Measurements from ENCODE around the gene KLHL8.

The KLHL8 gene

GRCh38 chr4:87132035-87132434 lies 88.4 kb downstream of the KLHL8 start:
- no peak overlapping the region for H3K4me3 ChIP-seq (ENCODE audit: low read depth in 1 of 2, low read length in 2 of 2)
- no peak overlapping the region for H3K9ac ChIP-seq (ENCODE audit: low read length)
- no peaks in the 10 kb centered on the region for H3K27me3 ChIP-seq (ENCODE audit: control insufficient read depth in 1 of 2, insufficient read depth in 2 of 2, low read length in 2 of 2)
- no peak overlapping the region for H3K27ac ChIP-seq (ENCODE audit: low read depth, low read length)
- H3K4me1 ChIP-seq (ENCODE audit: insufficient read depth, low read length): no peaks in the 10 kb centered on the region
- no peaks in the 10 kb centered on the region for H3K9me3 ChIP-seq (ENCODE audit: low read length)
- peaks cover 90% of the 10 kb centered on the region for H3K36me3 ChIP-seq (ENCODE audit: insufficient read depth, low read length)

GRCh38 chr4:87130985-87131703 lies 89.3 kb downstream of the KLHL8 start:
- H3K9ac ChIP-seq (ENCODE audit: low read length): no peak overlapping the region
- H3K4me3 ChIP-seq (ENCODE audit: low read depth in 1 of 2, low read length in 2 of 2): no peak overlapping the region
- no peak overlapping the region for H3K27ac ChIP-seq (ENCODE audit: low read depth, low read length)
- H3K9me3 ChIP-seq (ENCODE audit: low read length): no peaks in the 10 kb centered on the region
- H3K27me3 ChIP-seq (ENCODE audit: control insufficient read depth in 1 of 2, insufficient read depth in 2 of 2, low read length in 2 of 2): no peaks in the 10 kb centered on the region
- H3K4me1 ChIP-seq (ENCODE audit: insufficient read depth, low read length): no peaks in the 10 kb centered on the region
- H3K36me3 ChIP-seq (ENCODE audit: insufficient read depth, low read length): peaks cover 91% of the 10 kb centered on the region

GRCh38 chr4:87129681-87130080 lies 90.7 kb downstream of the KLHL8 start:
- no peak overlapping the region for H3K4me3 ChIP-seq (ENCODE audit: low read depth in 1 of 2, low read length in 2 of 2)
- no peaks in the 10 kb centered on the region for H3K27me3 ChIP-seq (ENCODE audit: control insufficient read depth in 1 of 2, insufficient read depth in 2 of 2, low read length in 2 of 2)
- H3K4me1 ChIP-seq (ENCODE audit: insufficient read depth, low read length): no peaks in the 10 kb centered on the region
- H3K27ac ChIP-seq (ENCODE audit: low read depth, low read length): no peak overlapping the region
- H3K9me3 ChIP-seq (ENCODE audit: low read length): no peaks in the 10 kb centered on the region
- no peak overlapping the region for H3K9ac ChIP-seq (ENCODE audit: low read length)
- peaks cover 93% of the 10 kb centered on the region for H3K36me3 ChIP-seq (ENCODE audit: insufficient read depth, low read length)

DNA sequence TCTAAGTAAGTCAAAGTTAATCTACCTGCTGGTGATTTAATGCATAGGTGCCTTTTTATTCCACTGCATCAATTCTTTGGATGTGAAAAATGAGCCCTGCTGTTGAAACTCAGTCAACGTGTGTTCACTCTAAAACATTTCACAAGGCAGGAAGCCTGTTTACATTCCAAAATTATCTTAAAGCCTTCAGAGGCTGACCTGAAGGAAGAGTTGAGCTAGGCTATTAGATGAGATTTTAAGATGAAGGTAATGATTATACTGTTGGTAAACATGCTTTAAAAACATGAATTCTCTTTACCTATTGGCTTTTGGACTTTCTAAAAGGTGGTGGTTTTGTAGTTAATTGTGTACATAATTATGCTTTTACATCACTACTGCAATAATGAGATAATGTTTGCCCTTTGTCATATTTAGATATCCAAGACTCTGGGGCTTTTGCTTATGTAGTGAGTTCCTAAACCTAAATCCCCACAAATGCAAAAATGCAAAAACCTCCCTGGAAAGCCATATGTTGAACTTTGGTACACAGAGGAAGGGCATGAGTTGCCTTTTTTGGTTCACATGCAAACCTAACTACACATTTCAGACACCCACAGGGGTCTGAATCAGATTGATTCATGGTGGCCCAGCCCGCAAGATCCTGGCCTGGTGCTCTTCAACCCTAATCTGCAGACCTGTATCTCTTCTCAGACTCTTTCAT lies 92.3 kb downstream of the KLHL8 start:
- no peaks in the 10 kb centered on the region for H3K27me3 ChIP-seq (ENCODE audit: control insufficient read depth in 1 of 2, insufficient read depth in 2 of 2, low read length in 2 of 2)
- no peak overlapping the region for H3K27ac ChIP-seq (ENCODE audit: low read depth, low read length)
- H3K9ac ChIP-seq (ENCODE audit: low read length): no peak overlapping the region
- peaks cover 9% of the 10 kb centered on the region for H3K4me1 ChIP-seq (ENCODE audit: insufficient read depth, low read length)
- H3K36me3 ChIP-seq (ENCODE audit: insufficient read depth, low read length): peaks cover 82% of the 10 kb centered on the region
- H3K9me3 ChIP-seq (ENCODE audit: low read length): no peaks in the 10 kb centered on the region
- H3K4me3 ChIP-seq (ENCODE audit: low read depth in 1 of 2, low read length in 2 of 2): no peak overlapping the region

GRCh38 chr4:87126056-87126455 lies 94.4 kb downstream of the KLHL8 start:
- H3K27me3 ChIP-seq (ENCODE audit: control insufficient read depth in 1 of 2, insufficient read depth in 2 of 2, low read length in 2 of 2): no peaks in the 10 kb centered on the region
- H3K4me1 ChIP-seq (ENCODE audit: insufficient read depth, low read length): peaks cover 26% of the 10 kb centered on the region
- H3K9ac ChIP-seq (ENCODE audit: low read length): no peak overlapping the region
- no peaks in the 10 kb centered on the region for H3K9me3 ChIP-seq (ENCODE audit: low read length)
- no peak overlapping the region for H3K4me3 ChIP-seq (ENCODE audit: low read depth in 1 of 2, low read length in 2 of 2)
- no peak overlapping the region for H3K27ac ChIP-seq (ENCODE audit: low read depth, low read length)
- peaks cover 61% of the 10 kb centered on the region for H3K36me3 ChIP-seq (ENCODE audit: insufficient read depth, low read length)

DNA sequence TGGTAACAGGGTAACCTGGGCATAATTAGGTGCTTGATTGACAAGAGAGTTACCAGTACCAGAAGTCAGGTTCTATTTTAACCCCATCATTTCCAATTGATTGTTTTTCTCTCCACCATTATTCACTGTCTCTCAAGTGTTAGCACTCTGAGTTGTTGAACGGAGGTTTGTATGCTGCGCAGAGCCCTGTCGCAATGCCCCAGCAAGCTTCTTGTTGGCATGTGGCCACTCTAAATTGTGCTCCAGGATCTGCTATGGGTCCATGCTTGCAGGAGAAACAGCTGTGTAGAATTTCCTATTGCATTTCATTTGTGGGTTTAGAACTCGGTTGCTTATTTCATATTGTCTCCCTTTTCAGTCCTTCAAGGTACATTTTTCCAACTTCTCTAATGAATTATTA lies 98.2 kb downstream of the KLHL8 start:
- H3K9ac ChIP-seq (ENCODE audit: low read length): no peak overlapping the region
- peaks cover 38% of the 10 kb centered on the region for H3K36me3 ChIP-seq (ENCODE audit: insufficient read depth, low read length)
- H3K9me3 ChIP-seq (ENCODE audit: low read length): no peaks in the 10 kb centered on the region
- no peaks in the 10 kb centered on the region for H3K27me3 ChIP-seq (ENCODE audit: control insufficient read depth in 1 of 2, insufficient read depth in 2 of 2, low read length in 2 of 2)
- peaks cover 64% of the 10 kb centered on the region for H3K4me1 ChIP-seq (ENCODE audit: insufficient read depth, low read length)
- H3K27ac ChIP-seq (ENCODE audit: low read depth, low read length): peak overlapping the region; percentile 40
- no peak overlapping the region for H3K4me3 ChIP-seq (ENCODE audit: low read depth in 1 of 2, low read length in 2 of 2)

DNA sequence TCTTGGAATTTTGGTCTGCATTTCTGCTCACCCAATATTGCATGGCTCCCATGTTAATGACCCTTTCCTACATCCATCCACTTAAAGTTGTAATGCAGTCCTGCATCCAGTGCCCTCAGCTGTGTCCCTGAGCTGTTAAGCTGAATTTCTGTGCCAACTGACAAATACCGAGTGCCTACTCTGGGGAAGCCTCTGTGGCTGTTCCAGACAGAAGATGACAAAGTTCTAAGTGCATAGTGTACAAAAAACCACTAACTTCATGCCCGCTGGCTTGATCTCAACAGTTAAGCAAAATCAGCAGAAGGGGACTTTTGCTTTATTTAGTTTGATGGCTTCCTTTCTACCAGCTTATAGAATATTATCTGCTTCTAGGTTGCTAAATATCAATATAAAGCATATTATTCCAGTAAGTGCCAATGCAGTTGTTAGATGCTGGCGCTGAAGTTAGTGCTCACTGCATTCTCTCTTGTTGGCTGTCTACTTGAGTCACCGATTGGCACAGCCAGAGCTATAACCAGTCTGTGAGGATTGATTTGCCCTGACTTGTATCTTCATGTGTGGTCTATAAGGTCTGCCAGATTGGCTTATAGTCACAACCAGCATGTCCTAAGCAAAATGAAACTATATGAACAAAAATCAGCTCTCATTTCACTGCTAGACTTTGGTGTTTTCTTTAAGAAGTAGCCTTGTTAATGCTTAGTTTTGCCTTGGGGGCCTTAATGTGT lies 98.9 kb downstream of the KLHL8 start:
- Histone ChIP-seq H3K4me3 (ENCODE audit: low read depth in 1 of 2, low read length in 2 of 2) (peak overlapping the region in 1 of 2 donors; percentile 64), H3K9me3 (ENCODE audit: low read length) (no peaks in the 10 kb centered on the region), H3K27me3 (ENCODE audit: control insufficient read depth in 1 of 2, insufficient read depth in 2 of 2, low read length in 2 of 2) (no peaks in the 10 kb centered on the region), H3K36me3 (ENCODE audit: insufficient read depth, low read length) (peaks cover 38% of the 10 kb centered on the region), H3K4me1 (ENCODE audit: insufficient read depth, low read length) (peaks cover 72% of the 10 kb centered on the region), H3K27ac (ENCODE audit: low read depth, low read length) (peak overlapping the region; percentile 56), H3K9ac (ENCODE audit: low read length) (peak overlapping the region; percentile 60)

GRCh38 chr4:87120411-87121162 lies 99.8 kb downstream of the KLHL8 start:
- Histone ChIP-seq H3K4me3 (ENCODE audit: low read depth in 1 of 2, low read length in 2 of 2) (peak overlapping the region in 1 of 2 donors; percentile 64), H3K27me3 (ENCODE audit: control insufficient read depth in 1 of 2, insufficient read depth in 2 of 2, low read length in 2 of 2) (no peaks in the 10 kb centered on the region), H3K36me3 (ENCODE audit: insufficient read depth, low read length) (peaks cover 38% of the 10 kb centered on the region), H3K27ac (ENCODE audit: low read depth, low read length) (peak overlapping the region; percentile 56), H3K9me3 (ENCODE audit: low read length) (no peaks in the 10 kb centered on the region), H3K4me1 (ENCODE audit: insufficient read depth, low read length) (peaks cover 75% of the 10 kb centered on the region), H3K9ac (ENCODE audit: low read length) (peak overlapping the region; percentile 60)

DNA sequence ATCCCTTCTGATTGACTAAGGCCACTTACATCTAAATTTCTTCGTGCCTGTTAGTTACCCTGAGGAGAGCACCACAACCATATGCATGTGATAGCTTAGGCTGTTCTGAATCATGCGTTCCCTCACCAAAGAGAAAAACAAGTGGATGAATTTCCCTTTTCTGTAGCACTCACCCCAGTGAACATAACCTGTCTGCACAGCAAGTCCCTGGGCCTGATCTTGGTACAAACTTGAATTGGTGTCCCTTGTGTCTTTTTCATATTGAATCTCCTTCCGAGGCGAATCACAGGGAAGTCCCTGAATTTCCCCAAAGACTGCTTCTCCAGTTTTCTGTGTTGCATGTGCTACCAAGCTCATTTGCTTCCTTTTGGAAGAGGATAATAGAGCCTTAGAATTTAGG lies 100.4 kb downstream of the KLHL8 start:
- Histone ChIP-seq H3K4me1 (ENCODE audit: insufficient read depth, low read length) (peaks cover 75% of the 10 kb centered on the region), H3K9ac (ENCODE audit: low read length) (peak overlapping the region; percentile 60), H3K27me3 (ENCODE audit: control insufficient read depth in 1 of 2, insufficient read depth in 2 of 2, low read length in 2 of 2) (no peaks in the 10 kb centered on the region), H3K4me3 (ENCODE audit: low read depth in 1 of 2, low read length in 2 of 2) (peak overlapping the region in 1 of 2 donors; percentile 64), H3K9me3 (ENCODE audit: low read length) (no peaks in the 10 kb centered on the region), H3K36me3 (ENCODE audit: insufficient read depth, low read length) (peaks cover 38% of the 10 kb centered on the region), H3K27ac (ENCODE audit: low read depth, low read length) (peak overlapping the region; percentile 56)

DNA sequence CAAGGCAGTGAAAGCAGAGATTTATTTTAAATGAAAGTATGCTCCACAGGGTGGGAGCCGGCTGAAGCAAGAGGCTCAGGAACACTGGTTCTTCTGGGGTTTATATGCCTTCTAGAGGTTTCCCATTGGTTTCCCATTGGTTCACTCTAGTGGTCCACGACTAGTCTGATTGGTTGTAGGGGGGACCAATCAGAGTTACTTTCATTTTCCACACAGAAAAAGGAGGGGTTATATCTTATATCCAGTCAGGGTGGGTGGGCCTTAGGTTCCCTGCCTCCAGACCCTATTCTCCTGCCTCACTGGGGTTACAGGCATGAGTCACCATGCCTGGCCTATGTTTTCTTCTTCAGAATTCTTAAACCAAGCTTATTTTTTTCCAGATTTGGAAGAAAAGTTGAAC lies 101.6 kb downstream of the KLHL8 start:
- Histone ChIP-seq H3K4me3 (ENCODE audit: low read depth in 1 of 2, low read length in 2 of 2) (peak overlapping the region in 1 of 2 donors; percentile 64), H3K27ac (ENCODE audit: low read depth, low read length) (peak overlapping the region; percentile 56), H3K4me1 (ENCODE audit: insufficient read depth, low read length) (peaks cover 73% of the 10 kb centered on the region), H3K27me3 (ENCODE audit: control insufficient read depth in 1 of 2, insufficient read depth in 2 of 2, low read length in 2 of 2) (no peaks in the 10 kb centered on the region), H3K9me3 (ENCODE audit: low read length) (no peaks in the 10 kb centered on the region), H3K36me3 (ENCODE audit: insufficient read depth, low read length) (peaks cover 40% of the 10 kb centered on the region), H3K9ac (ENCODE audit: low read length) (no peak overlapping the region)

DNA sequence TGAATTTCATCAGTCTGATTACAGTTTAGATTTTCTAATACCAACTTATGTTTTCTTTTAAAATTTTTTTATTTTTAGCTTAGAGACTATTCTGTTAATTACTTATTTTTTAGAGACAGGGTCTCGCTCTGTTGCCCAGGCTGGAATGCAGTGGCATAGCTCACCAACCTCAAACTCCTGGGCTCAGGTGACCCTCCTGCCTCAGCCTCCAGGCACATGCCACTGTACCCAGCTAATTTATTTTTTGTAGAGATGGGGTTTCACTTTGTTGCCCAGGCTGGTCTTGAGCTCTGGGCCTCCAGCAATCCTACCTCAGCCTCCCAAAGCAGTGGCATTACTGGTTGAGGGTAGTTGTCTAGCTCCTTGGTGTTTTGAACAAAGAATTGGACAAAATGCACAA lies 102.0 kb downstream of the KLHL8 start:
- Histone ChIP-seq H3K4me3 (ENCODE audit: low read depth in 1 of 2, low read length in 2 of 2) (no peak overlapping the region), H3K4me1 (ENCODE audit: insufficient read depth, low read length) (peaks cover 69% of the 10 kb centered on the region), H3K27ac (ENCODE audit: low read depth, low read length) (peak overlapping the region; percentile 55), H3K36me3 (ENCODE audit: insufficient read depth, low read length) (peaks cover 42% of the 10 kb centered on the region), H3K27me3 (ENCODE audit: control insufficient read depth in 1 of 2, insufficient read depth in 2 of 2, low read length in 2 of 2) (no peaks in the 10 kb centered on the region), H3K9me3 (ENCODE audit: low read length) (no peaks in the 10 kb centered on the region), H3K9ac (ENCODE audit: low read length) (no peak overlapping the region)
